ENCODE data around the gene KIF1B. TPM values are rescaled to one million over a fixed set of nuclear protein-coding genes. Genes with fewer than 3 reads are reported as not detected.

Gene KIF1B
- total RNA-seq, 8 experiments from 2014 or later: 17.4 to 179 (median 157) TPM

- WGBS, 10 experiments: 11 to 100% (median 93%) methylated on average over 1 of the region's 1 CpG; no CpG with 5 or more reads in 1 of the 10 experiments
These were observed 61.9 kb downstream of the KIF1B start for GRCh38 chr1:10272274-10272673.

GRCh38 chr1:10278880-10279279, 68.5 kb downstream of the KIF1B start:
- WGBS, 10 experiments: 78 to 100% (median 95%) methylated on average over 3 to 5 of the region's 5 CpGs
- ATAC-seq (replicated peaks in 6 of 8): no peak
- Histone ChIP-seq H3K4me3 (no peak overlapping the region), H3K27ac (no peak overlapping the region), H3K4me1 (replicated peaks in 1 of 2) (no peaks in the 10 kb centered on the region)
- in situ Hi-C loops (cut with MboI; ENCODE audit: low pct_unique_long_range_greater_than_20kb in 2 of 9, low sequenced_read_pairs in 9 of 9, unreplicated experiment in 9 of 9): no loop called here

More at GRCh38 chr1:10272274-10272673, 61.9 kb downstream of the KIF1B start:
- peaks cover 3 to 13% of the 10 kb centered on the region in 2 donors for H3K4me1 ChIP-seq (replicated peaks in 1 of 2)
- in situ Hi-C loops (cut with MboI; ENCODE audit: low pct_unique_long_range_greater_than_20kb in 2 of 9, low sequenced_read_pairs in 9 of 9, unreplicated experiment in 9 of 9): no loop called here
- ATAC-seq (replicated peaks in 6 of 8): no peak
- H3K27ac ChIP-seq: no peak overlapping the region
- no peak overlapping the region for H3K4me3 ChIP-seq

DNA sequence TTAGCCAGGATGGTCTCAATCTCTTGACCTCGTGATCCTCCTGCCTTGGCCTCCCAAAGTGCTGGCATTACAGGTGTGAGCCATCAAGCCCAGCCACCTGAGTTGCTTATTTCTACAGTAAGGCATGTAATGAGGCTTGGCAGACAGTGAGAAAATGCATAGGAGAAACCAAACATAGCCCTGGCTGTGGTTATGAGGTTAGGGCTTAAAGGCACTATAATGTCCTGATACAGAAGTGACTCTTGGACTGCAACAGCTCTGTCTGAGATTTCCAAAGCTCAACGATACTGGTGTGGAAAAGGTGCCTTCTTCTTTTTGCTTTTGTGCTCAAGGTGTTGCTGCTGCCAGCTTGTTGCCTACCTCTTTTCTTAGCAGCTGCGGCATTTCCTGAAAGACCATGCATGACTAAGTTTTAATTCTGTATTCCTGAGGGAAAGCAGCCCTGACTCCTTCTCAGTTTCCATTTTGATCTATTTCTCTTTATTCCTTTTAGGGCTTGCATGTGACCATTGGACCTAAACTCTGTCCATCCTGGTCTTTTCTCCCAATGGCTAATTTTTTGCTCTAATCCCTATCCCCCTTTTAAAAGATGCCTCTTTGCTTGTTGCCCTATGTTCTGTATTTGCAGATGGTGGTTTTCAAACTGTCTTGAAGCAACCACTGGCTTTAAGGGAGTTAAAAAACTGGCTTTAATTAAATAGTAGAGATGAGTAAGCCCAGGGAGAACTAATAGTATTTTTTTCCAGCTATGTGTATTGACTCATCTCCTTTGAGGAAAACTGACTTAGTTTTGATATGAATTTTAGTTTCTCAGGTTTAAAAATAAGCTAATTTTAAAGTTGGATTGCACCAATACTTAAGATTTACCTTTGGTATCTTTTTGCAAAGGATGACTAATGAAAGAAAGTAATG, 70.3 kb downstream of the KIF1B start:
- in situ Hi-C loops (cut with MboI; ENCODE audit: low pct_unique_long_range_greater_than_20kb in 2 of 9, low sequenced_read_pairs in 9 of 9, unreplicated experiment in 9 of 9): no loop called here
- Histone ChIP-seq H3K4me3 (no peak overlapping the region), H3K4me1 (replicated peaks in 1 of 2) (no peaks in the 10 kb centered on the region), H3K27ac (no peak overlapping the region)
- ATAC-seq (replicated peaks in 6 of 8): peak in 1 of 8 experiments; percentile 15
- 44 to 100% (median 96%) methylated on average over 1 to 3 of the region's 3 CpGs for WGBS, 10 experiments

DNA sequence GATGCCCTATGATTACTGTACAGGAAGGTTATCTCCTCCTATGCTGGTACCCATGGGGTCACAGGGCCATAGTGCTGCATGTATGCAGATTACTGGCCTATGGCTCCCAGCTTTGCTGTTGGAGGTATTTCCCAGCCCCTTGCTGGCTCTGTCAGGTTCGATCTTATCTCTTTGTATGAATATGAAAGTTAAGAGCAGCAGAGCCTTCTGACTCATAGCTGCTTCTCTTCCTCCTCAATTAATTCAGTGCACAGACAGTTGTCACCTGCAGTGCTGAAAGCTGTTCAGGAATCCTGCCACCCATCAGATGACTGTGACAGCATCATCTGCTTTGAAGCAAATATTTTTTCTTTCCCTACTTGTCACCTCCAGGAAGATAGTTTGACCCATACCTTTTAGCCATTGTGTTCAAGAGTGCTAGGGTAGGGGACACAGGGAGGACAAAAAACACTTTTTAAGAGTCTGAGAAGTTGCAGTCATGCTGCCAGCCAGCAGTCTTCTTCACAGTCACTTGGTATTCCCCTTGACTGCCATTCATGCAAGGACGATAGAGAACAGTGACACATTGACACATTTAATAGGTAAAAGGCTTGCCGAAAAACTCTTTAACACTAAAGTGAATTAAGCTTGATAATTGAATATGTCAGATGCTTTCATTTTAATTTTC, 73.1 kb downstream of the KIF1B start:
- in situ Hi-C loops (cut with MboI; ENCODE audit: low pct_unique_long_range_greater_than_20kb in 2 of 9, low sequenced_read_pairs in 9 of 9, unreplicated experiment in 9 of 9): no loop called here

GRCh38 chr1:10286244-10286643, 75.9 kb downstream of the KIF1B start:
- no peak overlapping the region for H3K27ac ChIP-seq
- in situ Hi-C loops (cut with MboI; ENCODE audit: low pct_unique_long_range_greater_than_20kb in 2 of 9, low sequenced_read_pairs in 9 of 9, unreplicated experiment in 9 of 9): no loop called here
- ATAC-seq (replicated peaks in 6 of 8): peak in 1 of 8 experiments; percentile 62
- WGBS, 10 experiments: 37 to 95% (median 86%) methylated on average over 1 to 3 of the region's 3 CpGs; no CpG with 5 or more reads in 3 of the 10 experiments
- H3K4me1 ChIP-seq (replicated peaks in 1 of 2): no peaks in the 10 kb centered on the region
- H3K4me3 ChIP-seq: no peak overlapping the region

More for the DNA sequence above, 73.1 kb downstream of the KIF1B start:
- Histone ChIP-seq H3K4me1 (replicated peaks in 1 of 2) (no peaks in the 10 kb centered on the region), H3K27ac (no peak overlapping the region), H3K4me3 (no peak overlapping the region)
- WGBS, 10 experiments: 88 to 100% (median 94%) methylated on average over 1 to 3 of the region's 3 CpGs; no CpG with 5 or more reads in 2 of the 10 experiments
- ATAC-seq (replicated peaks in 6 of 8): peak in 1 of 8 experiments; percentile 23

DNA sequence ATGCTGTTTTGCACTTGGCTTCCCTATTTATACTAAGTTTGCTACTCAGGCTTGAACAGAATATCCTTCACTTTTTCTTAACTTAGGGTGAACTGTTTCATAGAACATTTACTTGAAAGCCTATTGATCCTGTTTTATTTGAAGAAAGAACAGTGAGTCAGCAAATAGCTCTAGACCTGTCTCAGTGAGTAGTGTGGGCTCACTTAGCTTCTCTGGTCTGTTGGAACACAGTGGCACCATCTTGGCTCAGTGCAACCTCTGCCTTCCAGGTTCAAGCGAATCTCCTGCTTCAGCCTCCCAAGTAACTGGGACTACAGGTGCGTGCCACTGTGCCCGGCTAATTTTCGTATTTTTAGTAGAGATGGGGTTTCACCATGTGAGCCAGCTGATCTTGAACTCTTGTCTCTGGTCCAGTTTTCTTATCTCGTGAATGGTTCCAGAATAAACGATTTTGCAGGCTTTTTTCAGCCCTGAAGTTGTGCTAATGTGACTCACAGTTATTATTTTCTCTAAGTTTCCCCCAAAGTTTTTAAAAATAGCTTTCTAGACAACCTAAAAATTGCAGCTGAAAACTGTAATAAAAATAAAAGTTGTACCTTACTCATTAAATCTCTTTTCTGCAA, 76.8 kb downstream of the KIF1B start:
- H3K4me1 ChIP-seq (replicated peaks in 1 of 2): no peaks in the 10 kb centered on the region
- H3K4me3 ChIP-seq: no peak overlapping the region
- 58 to 100% (median 94%) methylated on average over 1 to 6 of the region's 6 CpGs; no CpG with 5 or more reads in 2 of the 10 experiments for WGBS, 10 experiments
- in situ Hi-C loops (cut with MboI; ENCODE audit: low pct_unique_long_range_greater_than_20kb in 2 of 9, low sequenced_read_pairs in 9 of 9, unreplicated experiment in 9 of 9): no loop called here
- H3K27ac ChIP-seq: no peak overlapping the region
- ATAC-seq (replicated peaks in 6 of 8): no peak

GRCh38 chr1:10288029-10288615, 77.8 kb downstream of the KIF1B start:
- 40 to 100% (median 89%) methylated on average over 1 to 3 of the region's 3 CpGs; no CpG with 5 or more reads in 1 of the 10 experiments for WGBS, 10 experiments
- Histone ChIP-seq H3K4me3 (no peak overlapping the region), H3K4me1 (replicated peaks in 1 of 2) (no peaks in the 10 kb centered on the region), H3K27ac (no peak overlapping the region)
- in situ Hi-C loops (cut with MboI; ENCODE audit: low pct_unique_long_range_greater_than_20kb in 2 of 9, low sequenced_read_pairs in 9 of 9, unreplicated experiment in 9 of 9): no loop called here
- ATAC-seq (replicated peaks in 6 of 8): peak in 3 of 8 experiments; percentile 60 to 68 (median 63)

- Histone ChIP-seq H3K27ac (no peak overlapping the region), H3K4me3 (no peak overlapping the region), H3K4me1 (replicated peaks in 1 of 2) (peaks cover 8 to 29% of the 10 kb centered on the region in 2 donors)
- ATAC-seq (replicated peaks in 6 of 8): no peak
- 80 to 100% (median 90%) methylated on average over 1 of the region's 1 CpG; no CpG with 5 or more reads in 1 of the 10 experiments for WGBS, 10 experiments
- in situ Hi-C loops (cut with MboI; ENCODE audit: low pct_unique_long_range_greater_than_20kb in 2 of 9, low sequenced_read_pairs in 9 of 9, unreplicated experiment in 9 of 9): no loop called here
These were observed 81.3 kb downstream of the KIF1B start for GRCh38 chr1:10291705-10292104.

DNA sequence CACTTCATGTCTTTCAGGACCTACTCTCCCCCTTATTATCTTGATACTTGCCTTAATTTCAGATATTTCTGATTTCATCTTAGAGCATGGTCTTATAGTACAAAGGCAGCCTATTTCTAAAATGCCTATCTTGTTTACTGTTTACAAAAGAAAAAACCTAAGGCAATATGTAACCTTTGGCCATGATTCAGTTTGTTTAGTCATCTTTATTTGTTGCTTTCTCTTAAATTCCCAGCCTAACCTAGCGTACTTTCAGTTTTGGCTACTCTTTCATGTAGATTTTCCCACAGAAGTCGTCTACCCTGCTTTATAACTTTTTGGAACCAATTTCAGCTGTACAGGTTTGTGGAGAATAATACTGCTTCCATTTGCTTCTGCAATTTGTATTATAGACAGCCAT, 81.8 kb downstream of the KIF1B start:
- in situ Hi-C loops (cut with MboI; ENCODE audit: low pct_unique_long_range_greater_than_20kb in 2 of 9, low sequenced_read_pairs in 9 of 9, unreplicated experiment in 9 of 9): no loop called here
- 56 to 100% (median 94%) methylated on average over 1 to 2 of the region's 2 CpGs for WGBS, 10 experiments
- peaks cover 8 to 33% of the 10 kb centered on the region in 2 donors for H3K4me1 ChIP-seq (replicated peaks in 1 of 2)
- no peak overlapping the region for H3K4me3 ChIP-seq
- H3K27ac ChIP-seq: no peak overlapping the region
- no peak for ATAC-seq (replicated peaks in 6 of 8)

GRCh38 chr1:10295481-10296085, 85.2 kb downstream of the KIF1B start:
- in situ Hi-C loops (cut with MboI; ENCODE audit: low pct_unique_long_range_greater_than_20kb in 2 of 9, low sequenced_read_pairs in 9 of 9, unreplicated experiment in 9 of 9): no loop called here
- H3K27ac ChIP-seq: peak overlapping the region in 1 of 2 donors; percentile 93
- 15 to 97% (median 38%) methylated on average over 2 to 6 of the region's 6 CpGs for WGBS, 10 experiments
- H3K4me1 ChIP-seq (replicated peaks in 1 of 2): peaks cover 8 to 49% of the 10 kb centered on the region in 2 donors
- ATAC-seq (replicated peaks in 6 of 8): peak in 5 of 8 experiments; percentile 78 to 89 (median 86)
- H3K4me3 ChIP-seq: no peak overlapping the region

DNA sequence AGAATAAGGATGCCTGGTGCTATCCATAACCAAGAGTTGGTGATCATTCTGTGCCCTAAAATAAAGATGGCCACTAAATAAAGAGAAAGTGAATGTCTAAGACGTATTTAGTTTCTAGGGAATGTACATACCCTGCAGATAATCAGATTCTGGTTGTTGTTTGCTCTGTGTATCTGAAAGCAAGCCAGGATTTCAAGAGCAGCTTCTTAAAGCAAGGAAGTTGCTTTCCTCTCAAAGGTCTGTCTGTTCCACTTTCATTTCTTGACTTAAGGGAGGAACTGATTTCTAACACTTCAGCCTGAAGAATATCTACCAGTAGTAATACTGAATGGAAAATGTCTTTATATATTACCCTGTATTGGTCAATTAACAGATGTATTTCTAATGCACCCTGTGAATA, 88.8 kb downstream of the KIF1B start:
- Histone ChIP-seq H3K27ac (no peak overlapping the region), H3K4me3 (no peak overlapping the region), H3K4me1 (replicated peaks in 1 of 2) (peaks cover 8 to 46% of the 10 kb centered on the region in 2 donors)
- in situ Hi-C loops (cut with MboI; ENCODE audit: low pct_unique_long_range_greater_than_20kb in 2 of 9, low sequenced_read_pairs in 9 of 9, unreplicated experiment in 9 of 9): no loop called here
- peak in 2 of 8 experiments; percentile 8 to 61 for ATAC-seq (replicated peaks in 6 of 8)
- 20 to 100% (median 89%) methylated on average over 1 of the region's 1 CpG; no CpG with 5 or more reads in 3 of the 10 experiments for WGBS, 10 experiments

- no peak overlapping the region for H3K27ac ChIP-seq
- in situ Hi-C loops (cut with MboI; ENCODE audit: low pct_unique_long_range_greater_than_20kb in 2 of 9, low sequenced_read_pairs in 9 of 9, unreplicated experiment in 9 of 9): no loop called here
- ATAC-seq (replicated peaks in 6 of 8): no peak
These were observed 92.0 kb downstream of the KIF1B start for GRCh38 chr1:10302416-10302815.

More at GRCh38 chr1:10302416-10302815, 92.0 kb downstream of the KIF1B start:
- no peak overlapping the region for H3K4me3 ChIP-seq
- WGBS, 10 experiments: 80 to 100% (median 93%) methylated on average over 2 to 6 of the region's 6 CpGs; no CpG with 5 or more reads in 1 of the 10 experiments
- peaks cover 0 to 13% of the 10 kb centered on the region in 2 donors for H3K4me1 ChIP-seq (replicated peaks in 1 of 2)

Data from motor neuron (in vitro differentiated cells).